Small intestine (tissue), 7 donors: ENCODE data around the gene ATG16L1. TPM values are rescaled to one million over a fixed set of nuclear protein-coding genes. Genes with fewer than 3 reads are reported as not detected.
A peak's percentile ranks its signal among the peaks of the same experiment; 100 is the strongest.

Experiments
- DNase-seq, 2 donors: peaks; one replicate each; pipeline versions ENCODE4 v3.0.0 to v3.0.0-alpha.2; 2013
- FAIRE-seq: peaks from 2 replicates; lab custom pipeline; 2012; peaks lifted over from hg19 to GRCh38; lab: Jason Lieb, UNC
- H3K27ac ChIP-seq, 3 donors: one replicate each; pipeline ENCODE4 v1.5.1; 2013; ENCODE audit warnings: low read length in 2 of 3, mild to moderate bottlenecking in 2 of 3, control low read depth in 1 of 3, inconsistent platforms in 1 of 3, low read depth in 1 of 3, moderate library complexity in 1 of 3
- H3K27me3 ChIP-seq, 3 donors: one replicate each; pipeline ENCODE4 v1.6.1; 2013; ENCODE audit warnings: low read length in 3 of 3, inconsistent platforms in 1 of 3; ENCODE audit not compliant: control insufficient read depth in 3 of 3, insufficient read depth in 3 of 3
- H3K36me3 ChIP-seq, 3 donors: one replicate each; pipeline ENCODE4 v1.6.1; 2013; ENCODE audit warnings: low read length in 3 of 3, inconsistent platforms in 1 of 3, low read depth in 1 of 3, mild to moderate bottlenecking in 1 of 3, moderate library complexity in 1 of 3; ENCODE audit not compliant: control insufficient read depth in 3 of 3, insufficient read depth in 2 of 3
- H3K4me1 ChIP-seq, 3 donors: one replicate each; pipeline ENCODE4 v1.6.1; 2013; ENCODE audit warnings: low read length in 2 of 3, inconsistent platforms in 1 of 3, low read depth in 1 of 3, mild to moderate bottlenecking in 1 of 3, moderate library complexity in 1 of 3; ENCODE audit not compliant: control insufficient read depth in 3 of 3, insufficient read depth in 2 of 3
- H3K4me3 ChIP-seq, 3 donors: one replicate each; pipeline ENCODE4 v1.5.1; 2013; ENCODE audit warnings: low read length in 3 of 3, control low read depth in 1 of 3, inconsistent platforms in 1 of 3, low read depth in 1 of 3, mild to moderate bottlenecking in 1 of 3, moderate library complexity in 1 of 3
- H3K9me3 ChIP-seq, 2 donors: one replicate each; pipeline ENCODE4 v1.6.1; 2013; ENCODE audit warnings: low read depth in 1 of 2, low read length in 1 of 2; ENCODE audit not compliant: control insufficient read depth in 2 of 2, insufficient read depth in 1 of 2
- WGBS, 3 donors: extraction: QIAGEN DNeasy Blood & Tissue Kit; methylation state at CpG; one replicate each; pipeline ENCODE4 v1.1.7; 2013; 5-methylcytosine and 5-hydroxymethylcytosine counted together
- polyA plus RNA-seq, 4 donors: library from polyadenylated mRNA; stranded (reverse) in 3 of 4; unstranded in 1 of 4; fragments of 200-250 nt in 3 of 4; fragments of 120-200 nt in 1 of 4; gene quantifications; one replicate each; pipeline versions ENCODE4 v1.2.1 to v1.2.3, GENCODE V29; 2013
- donor health status: healthy with polysubstance abuse.
- donor health status: control.
- donor health status: control.
- donor health status: Bipolar disorder and iron deficiency.
- donor health status: healthy.

Gene ATG16L1
- polyA plus RNA-seq, 4 donors = 14.6 to 21.4 (median 17.5) TPM

DNA sequence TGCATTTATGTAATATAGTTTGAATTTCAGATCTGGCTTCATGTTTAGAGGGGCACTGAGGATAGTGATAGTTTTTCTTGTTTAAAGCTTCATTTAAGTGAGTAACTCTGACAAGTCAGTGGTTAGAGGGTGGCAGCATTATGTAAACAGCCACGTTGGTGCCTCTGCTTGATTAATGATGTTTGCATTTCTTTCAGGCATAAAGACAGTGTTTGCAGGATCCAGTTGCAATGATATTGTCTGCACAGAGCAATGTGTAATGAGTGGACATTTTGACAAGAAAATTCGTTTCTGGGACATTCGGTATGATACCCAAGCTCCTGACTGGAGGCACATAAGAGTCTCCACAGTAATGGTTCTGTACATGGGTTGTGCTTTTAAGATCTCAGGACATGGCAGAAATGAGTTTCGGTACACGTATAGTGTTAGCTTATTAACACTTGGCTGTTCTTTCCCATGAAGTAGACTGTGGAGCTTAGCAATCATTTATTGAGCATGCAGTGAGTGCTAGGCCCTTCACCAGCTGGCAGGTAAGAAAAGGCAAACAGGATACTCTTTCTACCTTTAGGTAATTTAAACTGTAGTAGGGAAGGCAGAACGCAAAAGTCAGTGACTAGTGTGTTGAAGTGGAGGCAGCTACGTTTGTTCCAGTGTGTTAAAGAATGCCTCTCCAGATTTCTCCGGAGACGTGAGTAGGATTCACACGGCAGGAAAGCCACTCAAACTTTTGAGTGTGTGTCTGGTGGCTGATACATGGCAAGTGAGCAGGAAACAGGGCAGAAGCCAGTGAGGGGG, 38.8 kb downstream of the ATG16L1 start:
- DNase-seq = no peak
- H3K9me3 ChIP-seq = no peaks in the 10 kb centered on the region
- no peaks in the 10 kb centered on the region for H3K4me1 ChIP-seq
- WGBS, 3 donors = 82 to 90% (median 87%) methylated on average over 10 of the region's 10 CpGs
- no peak overlapping the region for H3K4me3 ChIP-seq
- no peak for FAIRE-seq
- no peaks in the 10 kb centered on the region for H3K27me3 ChIP-seq
- H3K27ac ChIP-seq = no peak overlapping the region
- peaks cover 42 to 68% (median 50%) of the 10 kb centered on the region in 3 donors for H3K36me3 ChIP-seq

DNA sequence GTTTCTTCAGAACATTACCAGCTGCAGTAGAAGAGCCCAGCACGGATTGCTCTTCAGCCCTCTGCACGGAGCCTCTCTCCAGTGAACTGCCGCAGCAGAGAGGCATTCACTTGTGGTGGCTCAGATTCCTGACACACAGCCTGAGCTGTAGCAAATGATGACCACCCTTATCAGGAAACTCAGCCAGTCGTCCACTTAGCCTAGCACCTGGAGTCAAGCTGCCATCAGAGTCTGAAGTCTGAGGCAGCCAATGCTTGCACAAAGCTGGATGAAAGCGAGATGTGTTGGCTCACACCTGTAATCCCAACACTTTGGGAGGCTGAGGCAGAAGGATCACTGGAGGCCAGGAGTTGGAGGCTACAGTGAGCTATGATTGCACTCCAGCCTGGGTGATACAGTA, 44.4 kb downstream of the ATG16L1 start:
- Histone ChIP-seq H3K4me1 (peaks cover 0 to 10% (median 0%) of the 10 kb centered on the region in 3 donors), H3K36me3 (peaks cover 28 to 47% (median 40%) of the 10 kb centered on the region in 3 donors), H3K9me3 (no peaks in the 10 kb centered on the region), H3K4me3 (no peak overlapping the region), H3K27me3 (no peaks in the 10 kb centered on the region), H3K27ac (no peak overlapping the region)
- no peak for DNase-seq
- no peak for FAIRE-seq
- 75 to 83% (median 81%) methylated on average over 5 of the region's 5 CpGs for WGBS, 3 donors

DNA sequence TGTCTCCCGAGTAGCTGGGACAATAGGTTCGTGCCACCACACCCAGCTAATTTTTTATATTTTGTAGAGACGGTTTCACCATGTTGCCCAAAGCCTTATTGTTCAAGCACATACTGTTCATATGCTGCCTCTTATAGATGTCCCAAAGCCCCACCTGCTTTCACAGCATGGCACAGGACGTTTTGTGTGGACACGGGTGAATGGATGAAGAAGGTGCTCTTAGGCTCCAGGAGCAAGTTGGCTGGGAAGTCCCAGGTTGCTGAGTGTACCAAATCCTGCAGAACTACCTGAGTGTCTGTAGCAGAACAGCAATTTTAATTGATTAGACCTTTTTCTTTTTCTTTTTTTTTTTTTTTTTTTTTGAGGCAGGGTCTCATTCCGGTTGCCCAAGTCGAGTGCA, 45.6 kb downstream of the ATG16L1 start:
- Histone ChIP-seq H3K27ac (peak overlapping the region in 1 of 3 donors; percentile 33), H3K4me3 (no peak overlapping the region), H3K27me3 (no peaks in the 10 kb centered on the region), H3K9me3 (no peaks in the 10 kb centered on the region), H3K4me1 (peaks cover 0 to 10% (median 0%) of the 10 kb centered on the region in 3 donors), H3K36me3 (peaks cover 18 to 40% (median 31%) of the 10 kb centered on the region in 3 donors)
- peak in 1 of 2 donors; percentile 6 for DNase-seq
- FAIRE-seq = no peak
- WGBS, 3 donors = 25 to 66% (median 56%) methylated on average over 7 of the region's 7 CpGs

DNA sequence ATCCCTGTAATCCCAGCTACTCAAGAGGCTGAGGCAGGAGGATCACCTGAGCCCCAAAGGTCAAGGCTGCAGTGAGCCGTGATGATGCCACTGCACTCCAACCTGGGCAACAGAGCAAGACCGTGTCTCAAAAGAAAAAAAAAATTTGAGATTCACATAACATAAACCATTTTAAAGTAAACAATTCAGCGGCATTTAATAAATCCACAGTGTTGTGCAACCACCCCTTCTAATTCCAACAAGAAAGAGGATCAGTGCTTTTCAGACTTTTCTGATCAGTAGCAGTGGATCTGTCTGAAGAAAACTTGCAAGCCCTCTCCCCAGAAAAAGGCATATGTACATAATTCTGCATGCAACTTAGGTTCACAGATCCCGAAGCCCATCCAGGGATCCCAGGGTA, 48.9 kb downstream of the ATG16L1 start:
- no peak overlapping the region for H3K4me3 ChIP-seq
- H3K36me3 ChIP-seq = peaks cover 0 to 9% (median 5%) of the 10 kb centered on the region in 3 donors
- DNase-seq (no peak), FAIRE-seq (no peak)
- H3K27me3 ChIP-seq = no peaks in the 10 kb centered on the region
- H3K9me3 ChIP-seq = no peaks in the 10 kb centered on the region
- no peak overlapping the region for H3K27ac ChIP-seq
- 60 to 89% (median 88%) methylated on average over 4 of the region's 4 CpGs for WGBS, 3 donors
- peaks cover 0 to 10% (median 0%) of the 10 kb centered on the region in 3 donors for H3K4me1 ChIP-seq

DNA sequence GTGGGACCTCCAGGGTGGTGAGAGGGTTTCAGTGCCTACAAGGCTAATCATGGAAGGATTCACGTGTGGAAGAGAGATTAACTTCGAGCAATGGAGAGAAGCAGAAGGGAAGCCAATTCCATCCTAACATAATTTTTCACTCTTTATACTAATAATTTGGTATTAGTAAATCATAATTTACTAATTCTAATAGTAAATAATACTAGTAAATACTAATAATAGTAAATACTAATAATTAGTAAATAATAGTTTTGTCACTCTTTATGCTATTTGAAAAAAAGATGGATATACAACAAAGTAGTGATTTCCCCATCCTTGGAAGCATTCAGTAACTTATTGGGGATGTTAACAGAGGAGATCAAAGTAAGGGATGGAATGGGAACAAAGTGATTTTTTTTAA, 49.8 kb downstream of the ATG16L1 start:
- Histone ChIP-seq H3K9me3 (no peaks in the 10 kb centered on the region), H3K27ac (no peak overlapping the region), H3K36me3 (peaks cover 0 to 2% (median 0%) of the 10 kb centered on the region in 3 donors), H3K4me3 (no peak overlapping the region), H3K27me3 (no peaks in the 10 kb centered on the region), H3K4me1 (peaks cover 0 to 10% (median 0%) of the 10 kb centered on the region in 3 donors)
- 87 to 93% (median 89%) methylated on average over 2 of the region's 2 CpGs for WGBS, 3 donors
- FAIRE-seq = no peak
- no peak for DNase-seq

DNA sequence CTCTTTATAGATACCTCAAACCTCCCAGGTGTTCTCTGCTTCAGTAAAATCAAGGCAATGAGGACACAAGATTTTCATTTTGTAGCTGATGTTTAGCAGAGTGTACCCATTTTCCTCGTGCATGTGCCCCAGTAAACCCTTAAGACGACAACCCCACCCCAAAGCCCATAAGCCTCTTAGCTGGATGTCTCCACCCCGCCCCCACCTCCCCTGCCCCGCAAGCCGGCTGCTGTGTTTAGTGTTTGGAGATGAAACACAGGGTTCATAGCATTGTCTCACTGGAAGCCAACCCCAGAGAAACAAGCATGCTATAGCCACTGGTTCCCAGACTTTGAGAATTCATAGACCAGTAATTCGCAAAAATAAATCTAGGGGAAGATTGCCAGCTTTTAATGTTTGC, 50.3 kb downstream of the ATG16L1 start:
- FAIRE-seq (no peak), DNase-seq (no peak)
- Histone ChIP-seq H3K9me3 (no peaks in the 10 kb centered on the region), H3K4me1 (peaks cover 0 to 9% (median 0%) of the 10 kb centered on the region in 3 donors), H3K27me3 (no peaks in the 10 kb centered on the region), H3K27ac (no peak overlapping the region), H3K36me3 (no peaks in the 10 kb centered on the region), H3K4me3 (no peak overlapping the region)
- WGBS, 3 donors = 53 to 84% (median 65%) methylated on average over 6 of the region's 6 CpGs

DNA sequence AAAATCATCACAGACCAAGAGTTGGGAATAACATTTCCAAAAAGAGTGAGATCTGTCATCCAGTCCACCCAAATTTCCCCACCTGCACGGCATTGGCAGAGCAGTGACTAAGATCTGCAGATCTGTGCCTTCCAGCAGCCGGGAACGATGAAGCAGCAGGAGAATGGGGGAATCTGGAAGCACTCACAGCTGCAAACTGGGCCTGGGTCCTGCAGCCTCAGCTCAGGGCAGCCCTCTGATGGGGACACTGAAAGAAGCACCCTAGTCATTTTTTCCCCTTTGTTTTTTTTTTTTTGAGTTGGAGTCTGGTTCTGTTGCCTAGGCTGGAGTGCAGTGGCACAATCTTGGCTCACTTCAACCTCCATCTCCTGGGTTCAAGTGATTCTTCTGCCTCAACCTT, 51.8 kb downstream of the ATG16L1 start:
- H3K9me3 ChIP-seq = no peaks in the 10 kb centered on the region
- no peaks in the 10 kb centered on the region for H3K4me1 ChIP-seq
- no peak for FAIRE-seq
- 91 to 100% (median 91%) methylated on average over 3 of the region's 3 CpGs for WGBS, 3 donors
- H3K4me3 ChIP-seq = no peak overlapping the region
- no peak overlapping the region for H3K27ac ChIP-seq
- DNase-seq = no peak
- no peaks in the 10 kb centered on the region for H3K36me3 ChIP-seq
- no peaks in the 10 kb centered on the region for H3K27me3 ChIP-seq

DNA sequence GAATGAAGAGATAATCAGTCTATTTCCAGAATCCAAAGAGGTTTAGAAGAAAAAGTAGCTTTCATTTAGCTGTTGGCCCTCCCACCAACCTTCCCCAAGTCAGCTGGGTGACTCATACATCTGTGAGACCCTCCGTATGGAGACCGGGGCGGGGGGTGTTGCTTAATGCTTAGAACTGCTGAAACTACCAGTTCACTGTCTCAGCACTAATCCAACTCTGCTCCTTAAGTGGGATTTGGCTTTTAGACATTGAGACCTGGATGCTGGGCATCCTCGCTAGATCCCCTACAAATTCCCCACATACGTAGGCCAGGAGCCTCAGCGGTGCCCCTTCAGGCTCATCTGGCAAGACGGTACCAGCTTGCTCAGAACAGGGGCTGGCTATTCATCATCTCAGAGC, 56.1 kb downstream of the ATG16L1 start, which contains the start of gene SAG:
SAG (plus strand) TSS at position 252 of the 400 bp plus-strand sequence. CDS start 1,374 bp downstream, outside the sequence.
- no peaks in the 10 kb centered on the region for H3K27me3 ChIP-seq
- 79 to 88% (median 84%) methylated on average over 7 of the region's 7 CpGs for WGBS, 3 donors
- DNase-seq (no peak), FAIRE-seq (no peak)
- H3K4me1 ChIP-seq = no peaks in the 10 kb centered on the region
- no peaks in the 10 kb centered on the region for H3K36me3 ChIP-seq
- no peak within 1 kb of the TSS for H3K4me3 ChIP-seq
- no peak within 1 kb of the TSS for H3K27ac ChIP-seq
- no peaks in the 10 kb centered on the region for H3K9me3 ChIP-seq
